Forelimb muscle (tissue), 1 donor: ENCODE results near the gene DPEP2. TPM values are rescaled to one million over a fixed set of nuclear protein-coding genes. Genes with fewer than 3 reads are reported as not detected.
"Not testable (repeated sequence)": the region's sequence is repeated elsewhere in the genome, so short reads cannot be mapped to it uniquely, and the experiment has no call there.

ENCODE experiments used
- DNase-seq: peaks from one replicate; pipeline ENCODE4 v3.0.0-alpha.2; 2013; ENCODE audit warnings: low read depth
- polyA plus RNA-seq: library from polyadenylated mRNA; unstranded; fragments of 120-200 nt; gene quantifications from one replicate; pipeline ENCODE4 v1.2.1, GENCODE V29; 2013; ENCODE audit not compliant: insufficient read length

The DPEP2 gene
- polyA plus RNA-seq, 1 donor, result 1.5 TPM

DNA sequence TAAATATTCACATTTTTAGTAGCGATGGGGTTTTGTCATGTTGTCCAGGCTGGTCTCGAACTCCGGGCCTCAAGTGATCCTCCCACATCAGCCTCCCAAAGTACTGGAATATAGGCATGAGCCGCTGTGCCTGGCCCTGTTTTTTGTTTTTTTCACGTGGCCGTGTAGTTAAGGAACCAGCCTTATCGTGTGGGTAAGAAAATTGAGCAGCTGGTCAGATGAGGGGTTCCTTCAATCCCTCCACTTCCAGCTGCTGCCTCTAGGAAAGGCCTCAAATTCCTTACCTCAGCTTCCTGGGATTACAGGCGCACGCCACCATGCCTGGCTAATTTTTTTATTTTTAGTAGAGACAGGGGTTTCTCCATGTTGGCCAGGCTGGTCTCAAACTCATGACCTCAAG lies 5.9 kb upstream of the DPEP2 start:
- DNase-seq, result no peak

DNA sequence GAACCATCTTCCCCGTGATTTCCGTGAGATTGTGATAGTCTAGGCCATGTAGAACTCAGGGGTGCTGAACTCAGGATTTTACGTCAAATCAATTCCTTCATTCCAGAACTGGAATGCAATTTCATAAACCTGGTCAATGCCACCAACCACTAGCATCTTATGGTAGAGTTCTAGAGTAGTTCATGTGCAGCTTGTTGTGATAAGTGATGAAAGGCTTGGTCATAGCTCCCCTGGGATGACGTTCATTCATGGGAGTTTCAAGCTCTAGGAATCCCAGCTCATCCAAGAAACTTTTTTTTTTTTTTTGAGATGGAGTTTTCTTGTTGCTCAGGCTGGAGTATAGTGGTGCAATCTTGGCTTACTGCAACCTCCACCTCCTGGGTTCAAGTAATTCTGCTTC lies 3.7 kb upstream of the DPEP2 start:
- no peak for DNase-seq

DNA sequence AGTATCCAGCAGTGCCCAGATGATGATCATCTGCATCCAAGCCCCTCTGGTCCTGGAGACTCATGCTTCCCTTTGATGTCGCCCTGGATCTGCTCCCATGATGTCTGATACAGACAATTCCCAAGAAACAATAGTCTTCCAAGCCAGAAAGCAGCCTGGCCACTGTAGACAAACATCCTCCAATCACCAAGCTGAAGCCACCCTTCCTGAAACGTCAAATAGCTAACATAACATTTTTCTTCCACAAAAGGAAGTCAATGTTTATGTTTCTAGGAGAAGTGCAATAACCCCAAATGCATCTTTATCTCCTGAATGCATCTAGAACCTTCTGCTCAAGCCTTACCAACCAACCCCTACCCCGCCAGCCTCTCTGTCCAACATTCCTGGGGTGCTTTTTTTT lies 1.2 kb upstream of the DPEP2 start:
- no peak for DNase-seq

DNA sequence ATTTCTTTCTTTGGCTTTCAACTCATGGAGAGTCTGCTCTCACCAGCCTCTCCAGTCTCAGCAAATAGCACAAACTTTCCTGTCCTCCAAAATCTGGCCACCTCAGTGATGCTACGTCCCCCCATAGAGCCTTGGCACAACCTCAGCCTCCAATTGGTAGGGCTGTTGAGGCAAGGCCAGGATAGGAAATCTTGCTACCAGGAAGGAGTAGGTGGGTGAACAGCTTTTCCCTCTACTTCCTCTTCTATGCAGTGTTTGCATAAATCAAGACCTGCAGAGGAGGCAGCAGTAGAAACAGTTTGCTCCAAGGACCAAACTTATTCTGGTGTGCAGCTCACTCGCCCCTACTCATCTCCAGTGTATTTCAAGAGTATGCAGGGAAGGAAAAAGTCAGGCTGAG lies 701 bp upstream of the DPEP2 start:
- DNase-seq, result no peak

- not testable (repeated sequence) for DNase-seq
Observed at GRCh38 chr16:67998231-67998778, 979 bp downstream of the DPEP2 start.

DNA sequence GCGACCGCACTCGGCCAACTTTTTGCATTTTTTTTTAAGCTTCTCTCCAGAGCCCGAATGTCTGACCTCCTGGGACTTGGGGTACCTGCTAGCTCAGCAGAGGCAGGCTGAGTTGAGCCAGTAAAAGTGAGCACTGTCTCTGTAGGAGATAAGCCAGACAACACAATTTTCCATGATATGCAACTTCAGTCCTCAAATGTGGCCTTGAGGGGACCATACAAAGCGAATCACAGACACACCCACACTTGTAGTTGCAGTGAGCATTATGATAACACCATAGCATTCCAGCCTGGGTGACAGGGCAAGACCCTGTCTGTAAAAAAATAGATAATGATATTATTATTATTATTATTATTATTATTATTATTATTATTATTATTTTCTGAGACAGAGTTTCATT lies 2.6 kb downstream of the DPEP2 start:
- no peak for DNase-seq

DNA sequence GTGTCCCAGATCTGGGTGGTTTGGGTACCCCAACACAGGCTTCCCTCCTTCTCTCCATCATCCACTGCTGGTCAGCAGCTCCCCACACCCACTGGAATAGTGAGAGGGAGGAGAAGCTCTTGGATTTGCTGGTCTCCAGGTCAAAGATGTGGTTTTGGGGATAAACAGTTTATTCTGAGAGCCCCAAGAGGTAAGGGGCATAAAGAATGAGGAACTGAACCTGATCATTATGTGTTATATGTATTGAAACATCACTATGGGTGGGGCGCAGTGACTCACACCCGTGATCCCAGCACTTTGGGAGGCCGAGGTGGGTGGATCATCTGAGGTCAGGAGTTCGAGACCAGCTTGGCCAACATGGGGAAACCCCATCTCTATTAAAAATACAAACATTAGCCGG lies 3.9 kb downstream of the DPEP2 start:
- DNase-seq, result no peak

GRCh38 chr16:67994040-67994408 lies 5.3 kb downstream of the DPEP2 start:
- DNase-seq, result not testable (repeated sequence)

DNA sequence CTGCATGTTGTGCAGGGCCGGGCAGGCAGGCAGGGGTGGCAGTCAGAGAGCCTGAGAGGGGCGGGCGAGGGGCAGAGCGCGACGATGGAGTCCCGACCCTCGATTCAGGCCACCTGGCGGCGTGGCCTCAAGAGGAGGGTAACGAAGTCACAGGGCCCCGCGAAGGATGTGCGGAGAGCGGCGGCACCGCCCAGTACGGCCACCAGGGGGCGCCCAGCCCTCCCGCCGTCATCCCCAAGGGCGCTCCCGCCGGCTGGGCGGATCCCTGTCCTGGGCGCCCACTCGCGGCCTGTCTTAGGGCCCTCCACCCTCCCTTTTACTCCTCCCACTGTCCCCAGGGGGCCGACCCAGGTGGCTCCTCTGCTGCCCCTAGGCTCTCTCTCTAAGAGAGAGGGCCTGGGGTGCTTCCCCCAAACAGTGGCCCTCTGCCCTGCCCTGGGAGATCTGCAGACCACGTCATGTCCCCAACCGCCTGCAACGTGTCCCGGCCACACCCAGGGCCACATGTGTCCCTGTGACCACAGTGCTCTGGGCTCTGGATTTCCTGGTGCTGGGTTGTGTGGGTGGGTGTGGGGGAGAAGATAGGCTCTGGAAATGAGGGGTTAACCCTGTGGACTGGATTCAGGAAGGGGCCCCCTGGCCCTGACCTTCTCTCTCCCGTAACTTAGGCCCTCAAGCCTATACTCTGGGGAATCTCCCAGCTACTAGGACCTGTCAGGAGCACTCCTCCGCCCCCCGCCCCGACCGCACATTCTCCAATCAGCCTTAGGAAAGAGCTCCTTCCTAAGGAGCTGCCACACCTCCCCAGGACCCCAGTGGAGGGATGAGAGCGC lies 5.9 kb downstream of the DPEP2 start:
- DNase-seq, result no peak

GRCh38 chr16:67992661-67993206 lies 6.5 kb downstream of the DPEP2 start:
- no peak for DNase-seq

GRCh38 chr16:67990018-67990386 lies 9.3 kb downstream of the DPEP2 start:
- DNase-seq, result no peak

DNA sequence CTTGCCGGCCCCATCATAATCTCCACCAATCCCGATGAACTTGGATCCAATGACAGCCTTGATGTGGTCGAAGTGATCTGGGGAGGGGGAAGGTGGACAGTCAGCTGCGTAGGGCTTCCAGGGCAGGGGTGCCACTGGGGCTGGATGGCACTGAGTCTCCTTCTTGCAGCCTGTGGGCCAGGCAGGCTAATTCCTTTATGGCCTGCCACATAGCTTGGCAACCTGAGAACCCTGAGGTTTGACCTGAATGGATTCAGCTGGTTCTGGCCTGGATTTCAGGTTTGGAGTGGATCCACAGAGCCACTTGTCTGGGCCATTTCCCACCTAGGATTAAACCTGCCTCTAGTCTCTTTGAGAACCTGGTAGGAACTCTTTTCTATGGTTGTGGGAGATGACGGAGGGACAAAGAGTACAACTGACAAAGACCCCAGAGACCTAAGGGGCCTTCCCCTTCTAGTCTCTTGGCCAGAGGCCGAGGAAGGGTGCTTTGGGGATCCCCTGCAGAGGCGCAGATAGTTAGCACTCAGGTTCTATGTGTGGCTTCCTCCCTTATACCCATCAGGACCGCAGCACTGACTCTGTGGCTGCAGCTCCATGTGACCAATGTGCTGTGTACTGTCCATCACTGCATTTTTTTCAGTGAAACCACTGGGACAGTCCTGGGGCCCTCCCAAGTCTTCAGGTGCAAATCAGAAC lies 9.8 kb downstream of the DPEP2 start:
- no peak for DNase-seq

DNA sequence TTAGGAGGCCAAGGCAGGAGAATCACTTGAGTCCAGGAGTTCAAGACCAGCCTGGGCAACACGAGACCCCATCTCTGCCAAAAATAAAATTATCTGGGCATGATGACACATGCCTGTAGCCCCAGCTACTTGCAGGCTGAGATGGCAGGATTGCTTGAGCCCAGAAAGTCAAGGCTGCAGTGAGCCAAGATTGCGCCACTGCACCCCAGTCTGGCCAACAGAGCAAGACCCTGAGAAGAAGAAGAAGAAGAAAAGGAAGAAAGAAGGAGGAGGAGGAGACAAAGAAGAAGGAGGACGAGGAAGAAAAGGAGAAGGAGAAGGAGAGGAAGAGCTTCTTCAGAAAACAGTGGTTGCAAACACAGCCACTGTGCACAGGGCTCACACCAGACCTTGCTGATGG lies 10.6 kb downstream of the DPEP2 start:
- no peak for DNase-seq

- no peak for DNase-seq
Observed at GRCh38 chr16:67987460-67988160, 11.7 kb downstream of the DPEP2 start.

DNA sequence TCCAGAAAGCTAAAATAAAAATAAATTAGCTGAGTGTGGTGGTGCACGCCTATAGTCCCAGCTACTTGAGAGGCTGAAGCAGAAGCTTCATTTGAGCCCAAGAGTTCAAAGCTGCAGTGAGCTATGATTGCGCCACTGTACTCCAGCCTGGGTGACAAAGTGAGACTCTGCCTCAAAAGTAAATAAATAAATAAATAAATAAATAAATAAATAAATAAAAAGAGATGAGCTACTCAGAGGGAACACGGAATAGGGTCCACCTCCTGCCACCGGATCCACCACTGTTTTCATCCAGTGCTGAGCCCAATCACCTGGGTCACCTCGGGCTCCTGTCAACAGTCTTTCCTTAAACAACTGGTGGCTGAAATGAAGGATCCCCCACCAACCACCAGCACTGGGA lies 12.3 kb downstream of the DPEP2 start:
- DNase-seq, result no peak

GRCh38 chr16:67982011-67982696 lies 17.1 kb downstream of the DPEP2 start:
- DNase-seq, result no peak

- DNase-seq, result no peak
Observed at GRCh38 chr16:67979955-67980678, 19.2 kb downstream of the DPEP2 start, which contains the start of gene DPEP3. DPEP3 (minus strand) TSS chr16:67980499; CDS start chr16:67980380, 119 bp downstream.

GRCh38 chr16:67977469-67978227 lies 21.6 kb downstream of the DPEP2 start:
- DNase-seq, result no peak

GRCh38 chr16:67977005-67977404 lies 22.3 kb downstream of the DPEP2 start:
- DNase-seq, result no peak

- DNase-seq, result no peak
Observed at GRCh38 chr16:67976205-67976604, 23.1 kb downstream of the DPEP2 start.
